SU-DHL-6 (cell line): ENCODE data around the gene NCAM2.

Experiments used
- EZH2phosphoT487 ChIP-seq: fragments of 200-600 bp; sonication (generic), shearing (Covaris generic); conservative IDR thresholded peaks from 2 replicates; pipeline ENCODE4 v1.6.1; 2018; ENCODE audit warnings: mild to moderate bottlenecking, antibody characterized with exemption, low read length, moderate library complexity, mixed read lengths
- TF ChIP-seq, protein P1 (sequence below): fragments of 200-600 bp; sonication (generic); IDR thresholded peaks from one replicate; pipeline ENCODE4 v1.5.1; 2017; ENCODE audit warnings: antibody characterized with exemption, mild to moderate bottlenecking, low read length, moderate library complexity; ENCODE audit not compliant: insufficient read depth, poor library complexity, severe bottlenecking

DNA sequence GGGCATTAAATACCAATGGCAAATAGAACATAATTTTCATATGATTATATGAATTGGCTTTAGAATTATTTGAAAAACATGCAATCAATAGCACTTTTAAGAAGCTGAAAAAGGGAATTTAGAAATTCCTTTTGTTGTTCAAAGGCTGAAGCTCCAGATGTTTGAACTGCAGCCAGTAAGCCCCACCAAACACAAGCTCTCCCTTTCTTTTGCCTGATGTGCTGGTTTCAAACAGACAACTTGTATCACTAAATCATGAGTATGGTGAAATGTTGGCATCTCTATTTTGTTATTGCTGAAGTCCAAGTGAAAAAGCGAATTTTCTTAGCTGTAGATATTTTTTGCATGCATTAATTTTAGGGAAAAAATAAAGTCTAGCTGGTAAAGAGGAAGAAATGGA lies 27.5 kb upstream of the NCAM2 start:
- TF ChIP-seq, protein P1, sequence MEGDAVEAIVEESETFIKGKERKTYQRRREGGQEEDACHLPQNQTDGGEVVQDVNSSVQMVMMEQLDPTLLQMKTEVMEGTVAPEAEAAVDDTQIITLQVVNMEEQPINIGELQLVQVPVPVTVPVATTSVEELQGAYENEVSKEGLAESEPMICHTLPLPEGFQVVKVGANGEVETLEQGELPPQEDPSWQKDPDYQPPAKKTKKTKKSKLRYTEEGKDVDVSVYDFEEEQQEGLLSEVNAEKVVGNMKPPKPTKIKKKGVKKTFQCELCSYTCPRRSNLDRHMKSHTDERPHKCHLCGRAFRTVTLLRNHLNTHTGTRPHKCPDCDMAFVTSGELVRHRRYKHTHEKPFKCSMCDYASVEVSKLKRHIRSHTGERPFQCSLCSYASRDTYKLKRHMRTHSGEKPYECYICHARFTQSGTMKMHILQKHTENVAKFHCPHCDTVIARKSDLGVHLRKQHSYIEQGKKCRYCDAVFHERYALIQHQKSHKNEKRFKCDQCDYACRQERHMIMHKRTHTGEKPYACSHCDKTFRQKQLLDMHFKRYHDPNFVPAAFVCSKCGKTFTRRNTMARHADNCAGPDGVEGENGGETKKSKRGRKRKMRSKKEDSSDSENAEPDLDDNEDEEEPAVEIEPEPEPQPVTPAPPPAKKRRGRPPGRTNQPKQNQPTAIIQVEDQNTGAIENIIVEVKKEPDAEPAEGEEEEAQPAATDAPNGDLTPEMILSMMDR, result no peak
- no peak for TF ChIP-seq EZH2phosphoT487
